NT2/D1 (cell line): ENCODE measurements around the gene LRRC4C.

Source experiments
- YY1 ChIP-seq: IDR thresholded peaks from 2 replicates; pipeline ENCODE4 v1.6.1; 2011; ENCODE audit not compliant: insufficient read length, insufficient read depth
- ZNF274 ChIP-seq: IDR thresholded peaks from 2 replicates; pipeline ENCODE4 v1.6.1; 2011; ENCODE audit warnings: mild to moderate bottlenecking, low read depth, low read length

DNA sequence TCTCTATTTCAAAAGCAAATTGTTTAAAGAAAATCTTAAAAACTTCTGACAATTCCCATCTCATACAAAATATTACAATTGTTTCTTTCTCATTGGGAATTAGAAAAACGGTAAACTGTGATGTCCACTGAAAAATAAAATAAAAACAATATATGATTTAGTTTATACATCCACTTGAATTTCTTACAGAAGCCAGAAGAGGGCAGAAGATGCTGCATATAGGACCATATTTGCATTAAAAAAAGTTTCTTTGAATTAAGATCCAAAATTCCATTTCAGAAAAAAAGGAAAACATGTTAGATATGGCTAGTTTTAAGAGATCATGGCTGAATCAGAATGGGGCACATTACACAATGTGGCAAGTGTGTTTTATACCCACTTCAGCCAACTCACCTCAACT, 39.3 kb upstream of the LRRC4C start:
- TF ChIP-seq YY1: no peak
- TF ChIP-seq ZNF274: no peak
